Measurements from ENCODE around the gene RASSF5.

RASSF5 gene

GRCh38 chr1:206507284-206508129 is at the start of gene RASSF5:
TSS of gene RASSF5 (plus strand) at chr1:206507531. CDS start at chr1:206507603, 72 bp downstream.
- peak within 1 kb of the TSS; percentile 34; the same call in 1 of the 2 replicates for H3K4me3 ChIP-seq (ENCODE audit: low read length)
- no peak within 1 kb of the TSS for H3K27ac ChIP-seq (ENCODE audit: low read length)
- H3K9me3 ChIP-seq (ENCODE audit: control insufficient read depth, insufficient read depth, low read length): no peaks in the 10 kb centered on the region
- WGBS (ENCODE audit: insufficient coverage, insufficient read length): no CpG with 5 or more reads among the region's 97 CpGs
- H3K4me1 ChIP-seq (ENCODE audit: control insufficient read depth, insufficient read depth, low read length): no peaks in the 10 kb centered on the region; the same call in 1 of the 2 replicates
- no peak for DNase-seq (ENCODE audit: low read depth, low spot score)
- no peaks in the 10 kb centered on the region for H3K36me3 ChIP-seq (ENCODE audit: control insufficient read depth, insufficient read depth, low read length)
- H3K27me3 ChIP-seq (ENCODE audit: control insufficient read depth, insufficient read depth, low read length): peaks cover 24% of the 10 kb centered on the region

- no peaks in the 10 kb centered on the region for H3K27me3 ChIP-seq (ENCODE audit: control insufficient read depth, insufficient read depth, low read length)
- no CpG with 5 or more reads among the region's 4 CpGs for WGBS (ENCODE audit: insufficient coverage, insufficient read length)
- DNase-seq (ENCODE audit: low read depth, low spot score): no peak
- H3K27ac ChIP-seq (ENCODE audit: low read length): no peak overlapping the region
- H3K4me3 ChIP-seq (ENCODE audit: low read length): no peak overlapping the region
- no peaks in the 10 kb centered on the region for H3K4me1 ChIP-seq (ENCODE audit: control insufficient read depth, insufficient read depth, low read length)
- H3K36me3 ChIP-seq (ENCODE audit: control insufficient read depth, insufficient read depth, low read length): peaks cover 3% of the 10 kb centered on the region; the same call in 1 of the 2 replicates
- H3K9me3 ChIP-seq (ENCODE audit: control insufficient read depth, insufficient read depth, low read length): no peaks in the 10 kb centered on the region
Measured at GRCh38 chr1:206459703-206460102, 47.6 kb upstream of the RASSF5 start.

GRCh38 chr1:206460836-206461426 is 46.4 kb upstream of the RASSF5 start:
- WGBS (ENCODE audit: insufficient coverage, insufficient read length): no CpG with 5 or more reads among the region's 17 CpGs
- Histone ChIP-seq H3K9me3 (ENCODE audit: control insufficient read depth, insufficient read depth, low read length) (no peaks in the 10 kb centered on the region), H3K4me3 (ENCODE audit: low read length) (no peak overlapping the region), H3K36me3 (ENCODE audit: control insufficient read depth, insufficient read depth, low read length) (peaks cover 3% of the 10 kb centered on the region; the same call in 1 of the 2 replicates), H3K27ac (ENCODE audit: low read length) (no peak overlapping the region), H3K27me3 (ENCODE audit: control insufficient read depth, insufficient read depth, low read length) (no peaks in the 10 kb centered on the region), H3K4me1 (ENCODE audit: control insufficient read depth, insufficient read depth, low read length) (no peaks in the 10 kb centered on the region)
- no peak for DNase-seq (ENCODE audit: low read depth, low spot score)

GRCh38 chr1:206461602-206462455 is 45.5 kb upstream of the RASSF5 start:
- no peak for DNase-seq (ENCODE audit: low read depth, low spot score)
- H3K9me3 ChIP-seq (ENCODE audit: control insufficient read depth, insufficient read depth, low read length): no peaks in the 10 kb centered on the region
- H3K4me1 ChIP-seq (ENCODE audit: control insufficient read depth, insufficient read depth, low read length): peaks cover 2% of the 10 kb centered on the region
- H3K36me3 ChIP-seq (ENCODE audit: control insufficient read depth, insufficient read depth, low read length): peaks cover 3% of the 10 kb centered on the region; the same call in 1 of the 2 replicates
- H3K4me3 ChIP-seq (ENCODE audit: low read length): no peak overlapping the region
- no peaks in the 10 kb centered on the region for H3K27me3 ChIP-seq (ENCODE audit: control insufficient read depth, insufficient read depth, low read length)
- H3K27ac ChIP-seq (ENCODE audit: low read length): no peak overlapping the region
- WGBS (ENCODE audit: insufficient coverage, insufficient read length): no CpG with 5 or more reads among the region's 9 CpGs

GRCh38 chr1:206463137-206463536 is 44.2 kb upstream of the RASSF5 start:
- DNase-seq (ENCODE audit: low read depth, low spot score): no peak
- WGBS (ENCODE audit: insufficient coverage, insufficient read length): no CpG with 5 or more reads among the region's 1 CpG
- no peaks in the 10 kb centered on the region for H3K27me3 ChIP-seq (ENCODE audit: control insufficient read depth, insufficient read depth, low read length)
- H3K4me1 ChIP-seq (ENCODE audit: control insufficient read depth, insufficient read depth, low read length): peaks cover 4% of the 10 kb centered on the region
- no peaks in the 10 kb centered on the region for H3K9me3 ChIP-seq (ENCODE audit: control insufficient read depth, insufficient read depth, low read length)
- H3K27ac ChIP-seq (ENCODE audit: low read length): no peak overlapping the region
- no peak overlapping the region for H3K4me3 ChIP-seq (ENCODE audit: low read length)
- peaks cover 3% of the 10 kb centered on the region; the same call in 1 of the 2 replicates for H3K36me3 ChIP-seq (ENCODE audit: control insufficient read depth, insufficient read depth, low read length)

GRCh38 chr1:206463911-206464310 is 43.4 kb upstream of the RASSF5 start:
- Histone ChIP-seq H3K9me3 (ENCODE audit: control insufficient read depth, insufficient read depth, low read length) (no peaks in the 10 kb centered on the region), H3K27ac (ENCODE audit: low read length) (no peak overlapping the region), H3K27me3 (ENCODE audit: control insufficient read depth, insufficient read depth, low read length) (no peaks in the 10 kb centered on the region), H3K4me3 (ENCODE audit: low read length) (no peak overlapping the region), H3K4me1 (ENCODE audit: control insufficient read depth, insufficient read depth, low read length) (peaks cover 4% of the 10 kb centered on the region), H3K36me3 (ENCODE audit: control insufficient read depth, insufficient read depth, low read length) (peaks cover 3% of the 10 kb centered on the region; the same call in 1 of the 2 replicates)
- no peak for DNase-seq (ENCODE audit: low read depth, low spot score)
- WGBS (ENCODE audit: insufficient coverage, insufficient read length): no CpG with 5 or more reads among the region's 8 CpGs

- Histone ChIP-seq H3K9me3 (ENCODE audit: control insufficient read depth, insufficient read depth, low read length) (no peaks in the 10 kb centered on the region), H3K36me3 (ENCODE audit: control insufficient read depth, insufficient read depth, low read length) (peaks cover 3% of the 10 kb centered on the region; the same call in 1 of the 2 replicates), H3K4me1 (ENCODE audit: control insufficient read depth, insufficient read depth, low read length) (peaks cover 5% of the 10 kb centered on the region), H3K27ac (ENCODE audit: low read length) (no peak overlapping the region), H3K4me3 (ENCODE audit: low read length) (no peak overlapping the region), H3K27me3 (ENCODE audit: control insufficient read depth, insufficient read depth, low read length) (no peaks in the 10 kb centered on the region)
- WGBS (ENCODE audit: insufficient coverage, insufficient read length): no CpG with 5 or more reads among the region's 4 CpGs
- DNase-seq (ENCODE audit: low read depth, low spot score): no peak
Measured at GRCh38 chr1:206464456-206464964, 42.8 kb upstream of the RASSF5 start.

GRCh38 chr1:206465951-206466350 is 41.4 kb upstream of the RASSF5 start:
- peaks cover 8% of the 10 kb centered on the region for H3K4me1 ChIP-seq (ENCODE audit: control insufficient read depth, insufficient read depth, low read length)
- H3K27me3 ChIP-seq (ENCODE audit: control insufficient read depth, insufficient read depth, low read length): no peaks in the 10 kb centered on the region
- H3K4me3 ChIP-seq (ENCODE audit: low read length): no peak overlapping the region
- H3K27ac ChIP-seq (ENCODE audit: low read length): no peak overlapping the region
- H3K9me3 ChIP-seq (ENCODE audit: control insufficient read depth, insufficient read depth, low read length): no peaks in the 10 kb centered on the region
- peaks cover 2% of the 10 kb centered on the region; the same call in 1 of the 2 replicates for H3K36me3 ChIP-seq (ENCODE audit: control insufficient read depth, insufficient read depth, low read length)
- no peak for DNase-seq (ENCODE audit: low read depth, low spot score)
- WGBS (ENCODE audit: insufficient coverage, insufficient read length): no CpG with 5 or more reads among the region's 2 CpGs

- H3K27ac ChIP-seq (ENCODE audit: low read length): no peak overlapping the region
- no peaks in the 10 kb centered on the region for H3K36me3 ChIP-seq (ENCODE audit: control insufficient read depth, insufficient read depth, low read length)
- peaks cover 8% of the 10 kb centered on the region for H3K4me1 ChIP-seq (ENCODE audit: control insufficient read depth, insufficient read depth, low read length)
- no CpG with 5 or more reads among the region's 15 CpGs for WGBS (ENCODE audit: insufficient coverage, insufficient read length)
- DNase-seq (ENCODE audit: low read depth, low spot score): no peak
- H3K9me3 ChIP-seq (ENCODE audit: control insufficient read depth, insufficient read depth, low read length): no peaks in the 10 kb centered on the region
- no peak overlapping the region for H3K4me3 ChIP-seq (ENCODE audit: low read length)
- H3K27me3 ChIP-seq (ENCODE audit: control insufficient read depth, insufficient read depth, low read length): no peaks in the 10 kb centered on the region
Measured at GRCh38 chr1:206466840-206467649, 40.3 kb upstream of the RASSF5 start.
